ENCODE measurements around the gene UGCG. TPM values are rescaled to one million over a fixed set of nuclear protein-coding genes. Genes with fewer than 3 reads are reported as not detected.

UGCG gene
- total RNA-seq, 1 experiment from 2014 or later, result 46.0 TPM

DNA sequence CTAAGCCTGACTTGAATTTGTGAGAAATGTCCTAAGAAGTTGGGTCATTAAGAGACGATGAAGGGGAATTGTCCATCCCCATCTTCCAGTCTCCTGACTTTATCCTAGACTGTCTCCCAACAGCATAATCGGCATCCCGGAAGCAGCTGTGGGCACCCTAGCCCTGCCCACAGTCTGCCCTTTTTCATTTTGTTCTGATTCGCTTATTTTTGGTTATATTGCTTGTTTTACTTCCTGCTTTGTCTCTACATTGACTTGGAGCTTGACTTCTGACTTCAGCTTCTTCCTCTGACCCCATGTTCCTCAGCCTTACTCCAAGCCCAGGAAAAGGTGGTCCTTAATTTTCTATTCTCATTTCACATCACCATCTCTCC lies 41.8 kb downstream of the UGCG start:
- H3K27me3 ChIP-seq (ENCODE audit: control insufficient read depth, insufficient read depth, low read length), result no peaks in the 10 kb centered on the region
- H3K4me3 ChIP-seq (ENCODE audit: low read depth in 2 of 2, low read length in 2 of 2), result no peak overlapping the region
- no peaks in the 10 kb centered on the region for H3K9me3 ChIP-seq (ENCODE audit: control insufficient read depth, insufficient read depth, low read depth, low read length)
- H3K27ac ChIP-seq (ENCODE audit: low read length), result peak overlapping the region; percentile 69
- peak; percentile 12; the same call in 1 of the 2 replicates for ATAC-seq
- CTCF ChIA-PET, result no interaction called here
- POLR2A ChIA-PET, result no interaction called here
- TF ChIP-seq, protein P1, sequence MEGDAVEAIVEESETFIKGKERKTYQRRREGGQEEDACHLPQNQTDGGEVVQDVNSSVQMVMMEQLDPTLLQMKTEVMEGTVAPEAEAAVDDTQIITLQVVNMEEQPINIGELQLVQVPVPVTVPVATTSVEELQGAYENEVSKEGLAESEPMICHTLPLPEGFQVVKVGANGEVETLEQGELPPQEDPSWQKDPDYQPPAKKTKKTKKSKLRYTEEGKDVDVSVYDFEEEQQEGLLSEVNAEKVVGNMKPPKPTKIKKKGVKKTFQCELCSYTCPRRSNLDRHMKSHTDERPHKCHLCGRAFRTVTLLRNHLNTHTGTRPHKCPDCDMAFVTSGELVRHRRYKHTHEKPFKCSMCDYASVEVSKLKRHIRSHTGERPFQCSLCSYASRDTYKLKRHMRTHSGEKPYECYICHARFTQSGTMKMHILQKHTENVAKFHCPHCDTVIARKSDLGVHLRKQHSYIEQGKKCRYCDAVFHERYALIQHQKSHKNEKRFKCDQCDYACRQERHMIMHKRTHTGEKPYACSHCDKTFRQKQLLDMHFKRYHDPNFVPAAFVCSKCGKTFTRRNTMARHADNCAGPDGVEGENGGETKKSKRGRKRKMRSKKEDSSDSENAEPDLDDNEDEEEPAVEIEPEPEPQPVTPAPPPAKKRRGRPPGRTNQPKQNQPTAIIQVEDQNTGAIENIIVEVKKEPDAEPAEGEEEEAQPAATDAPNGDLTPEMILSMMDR (IDR thresholded peaks at IDR 0.05), result no peak
- no peak for TF ChIP-seq TCF7L2 (IDR thresholded peaks at IDR 0.05; ENCODE audit: low read depth, low read length)
- TF ChIP-seq REST (IDR thresholded peaks at IDR 0.05; ENCODE audit: insufficient read depth in 1 of 2, low read depth in 2 of 2, low read length in 1 of 2), result no peak
- no peak for DNase-seq (ENCODE audit: low read depth, low spot score)
- no TSS peak for BruUV-seq (replicated peaks)
- H3K4me1 ChIP-seq (ENCODE audit: control insufficient read depth, insufficient read depth, low read length), result peaks cover 25% of the 10 kb centered on the region
- in situ Hi-C loops (cut with HindIII; ENCODE audit: low pct_unique_long_range_greater_than_20kb, low sequenced_read_pairs), result no loop called here
- intact Hi-C loops (cut with micrococcal nuclease; ENCODE audit: unreplicated experiment), result no loop called here
- H3K36me3 ChIP-seq (ENCODE audit: control insufficient read depth, insufficient read depth, low read length), result peaks cover 6% of the 10 kb centered on the region; the same call in 1 of the 2 replicates

DNA sequence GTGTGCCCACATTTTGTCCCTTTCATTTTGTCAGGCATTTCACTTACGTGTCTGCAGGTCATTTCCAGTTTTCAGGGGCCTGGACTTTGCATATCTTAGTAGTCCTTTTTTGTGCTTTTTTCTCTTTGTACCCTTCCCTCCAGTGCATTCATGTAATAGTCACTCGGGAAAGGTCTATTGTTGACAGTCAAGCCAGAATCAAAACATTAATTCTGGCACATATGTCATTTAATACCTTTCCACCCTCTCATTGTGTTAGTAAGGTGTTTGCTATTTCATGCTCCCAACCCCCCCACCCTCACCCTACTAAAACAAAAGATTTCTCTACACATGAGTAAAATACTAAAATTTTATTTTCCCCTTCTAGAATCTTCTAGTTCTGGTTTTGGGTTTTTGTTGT lies 42.7 kb downstream of the UGCG start:
- ATAC-seq, result no peak
- no TSS peak for BruUV-seq (replicated peaks)
- H3K4me3 ChIP-seq (ENCODE audit: low read depth in 2 of 2, low read length in 2 of 2), result no peak overlapping the region
- in situ Hi-C loops (cut with HindIII; ENCODE audit: low pct_unique_long_range_greater_than_20kb, low sequenced_read_pairs), result no loop called here
- 0 out of 2 replicates have a peak, but pooled peaks cover 4% of the 10 kb centered on the region for H3K36me3 ChIP-seq (ENCODE audit: control insufficient read depth, insufficient read depth, low read length)
- no peak for DNase-seq (ENCODE audit: low read depth, low spot score)
- intact Hi-C loops (cut with micrococcal nuclease; ENCODE audit: unreplicated experiment), result no loop called here
- no peak for TF ChIP-seq SIN3A (IDR thresholded peaks at IDR 0.05; ENCODE audit: borderline replicate concordance, insufficient read depth, low read depth, low read length)
- TF ChIP-seq, protein P1 (IDR thresholded peaks at IDR 0.05), result no peak
- no peak for TF ChIP-seq POLR2AphosphoS5 (IDR thresholded peaks at IDR 0.05; ENCODE audit: low read depth, low read length)
- no peak for TF ChIP-seq TCF7L2 (IDR thresholded peaks at IDR 0.05; ENCODE audit: low read depth, low read length)
- TF ChIP-seq REST (IDR thresholded peaks at IDR 0.05; ENCODE audit: insufficient read depth in 1 of 2, low read depth in 2 of 2, low read length in 1 of 2), result no peak
- POLR2A ChIA-PET, result no interaction called here
- H3K9me3 ChIP-seq (ENCODE audit: control insufficient read depth, insufficient read depth, low read depth, low read length), result no peaks in the 10 kb centered on the region
- no peaks in the 10 kb centered on the region for H3K27me3 ChIP-seq (ENCODE audit: control insufficient read depth, insufficient read depth, low read length)
- H3K4me1 ChIP-seq (ENCODE audit: control insufficient read depth, insufficient read depth, low read length), result peaks cover 32% of the 10 kb centered on the region
- H3K27ac ChIP-seq (ENCODE audit: low read length), result no peak overlapping the region
- CTCF ChIA-PET, result no interaction called here
